Tibial artery (tissue), 4 donors: ENCODE data around the gene SUFU.

ENCODE experiments used
- DNase-seq, 2 donors: peaks; one replicate each; pipeline ENCODE4 v3.0.0-alpha.2; 2019
- H3K27ac ChIP-seq, 2 donors: fragments of 200-600 bp; sonication (generic) in 1 of 2; 1 replicate in 1 of 2; 2 replicates in 1 of 2; pipeline ENCODE4 v1.5.1; 2018 to 2019; ENCODE audit warnings: mild to moderate bottlenecking in 1 of 2
- H3K27me3 ChIP-seq, 2 donors: fragments of 200-600 bp; sonication (generic) in 1 of 2; one replicate each; pipeline versions ENCODE4 v1.5.1 to v1.6.0; 2016 to 2019
- H3K36me3 ChIP-seq, 3 donors: fragments of 200-600 bp; sonication (generic) in 2 of 3; one replicate each; pipeline ENCODE4 v1.5.1; 2016 to 2019; ENCODE audit warnings: mild to moderate bottlenecking in 2 of 3
- H3K4me1 ChIP-seq, 4 donors: fragments of 200-600 bp; sonication (generic) in 2 of 4; 1 replicate in 3 of 4; 2 replicates in 1 of 4; pipeline ENCODE4 v1.5.1; 2016 to 2019
- H3K4me3 ChIP-seq, 2 donors: fragments of 200-600 bp; sonication (generic) in 1 of 2; 1 replicate in 1 of 2; 2 replicates in 1 of 2; pipeline ENCODE4 v1.5.1; 2018 to 2019; ENCODE audit warnings: mild to moderate bottlenecking in 2 of 2
- H3K9me3 ChIP-seq, 3 donors: fragments of 200-600 bp; sonication (generic) in 1 of 3; one replicate each; pipeline ENCODE4 v1.5.1; 2016 to 2019
- intact Hi-C: fragments of 100-400 bp; cut with DNase I; formaldehyde crosslinking; loops from one replicate; pipeline ENCODE4 v1.15.0; 2023; ENCODE audit warnings: low total_unique reads
- TF ChIP-seq, protein P1 (sequence below), 2 experiments: fragments of 200-600 bp in 1 of 2; fragments of 450-650 bp in 1 of 2; IDR thresholded peaks; one replicate each; pipeline ENCODE4 v1.5.1; 2017 to 2019; ENCODE audit warnings: antibody characterized with exemption in 2 of 2, mild to moderate bottlenecking in 1 of 2, moderate library complexity in 1 of 2

Gene SUFU

DNA sequence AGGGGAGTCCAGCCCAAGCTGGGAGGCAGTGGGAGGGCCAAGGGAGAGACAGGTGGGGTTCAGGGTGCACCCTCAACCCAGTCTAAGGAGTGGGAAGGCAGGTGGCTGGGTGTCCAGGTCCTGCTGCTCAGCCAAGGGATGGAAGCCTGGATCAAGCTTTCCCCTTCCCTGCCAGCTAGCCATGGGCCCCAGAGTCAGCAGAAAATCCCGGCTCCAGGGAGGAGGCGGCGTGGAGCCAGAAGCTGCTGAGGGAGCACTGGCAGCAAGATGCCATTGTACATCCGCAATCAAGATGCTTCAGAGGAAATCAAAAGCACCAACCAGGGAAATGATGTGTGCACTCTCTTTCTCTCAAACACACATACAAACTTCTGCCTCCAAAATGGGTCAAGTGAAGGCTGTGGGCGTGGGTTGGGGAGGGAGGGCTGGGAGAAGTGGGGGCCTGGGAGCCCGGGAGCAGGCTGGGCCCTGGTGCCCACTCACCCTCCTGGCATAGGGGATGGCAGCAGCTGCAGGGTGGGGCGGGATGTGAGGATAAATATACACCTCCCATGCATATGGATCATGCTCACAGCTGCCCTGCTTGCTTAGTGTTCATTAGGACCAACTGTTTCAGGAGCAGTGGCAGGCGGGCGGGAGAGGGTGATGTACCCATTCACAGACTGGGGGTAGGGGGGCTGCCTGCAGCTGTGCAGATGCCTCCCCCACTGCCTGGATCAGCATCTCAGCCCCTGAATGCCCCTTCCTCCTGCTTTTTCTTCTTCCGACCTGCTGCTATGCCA, 164.7 kb downstream of the SUFU start:
- Histone ChIP-seq H3K36me3 (no peaks in the 10 kb centered on the region), H3K27me3 (no peaks in the 10 kb centered on the region), H3K4me1 (peaks cover 0 to 27% (median 21%) of the 10 kb centered on the region in 4 donors), H3K27ac (peak overlapping the region; percentile 72), H3K4me3 (no peak overlapping the region), H3K9me3 (no peaks in the 10 kb centered on the region)
- intact Hi-C loops = no loop called here
- no peak for DNase-seq
- TF ChIP-seq, protein P1, sequence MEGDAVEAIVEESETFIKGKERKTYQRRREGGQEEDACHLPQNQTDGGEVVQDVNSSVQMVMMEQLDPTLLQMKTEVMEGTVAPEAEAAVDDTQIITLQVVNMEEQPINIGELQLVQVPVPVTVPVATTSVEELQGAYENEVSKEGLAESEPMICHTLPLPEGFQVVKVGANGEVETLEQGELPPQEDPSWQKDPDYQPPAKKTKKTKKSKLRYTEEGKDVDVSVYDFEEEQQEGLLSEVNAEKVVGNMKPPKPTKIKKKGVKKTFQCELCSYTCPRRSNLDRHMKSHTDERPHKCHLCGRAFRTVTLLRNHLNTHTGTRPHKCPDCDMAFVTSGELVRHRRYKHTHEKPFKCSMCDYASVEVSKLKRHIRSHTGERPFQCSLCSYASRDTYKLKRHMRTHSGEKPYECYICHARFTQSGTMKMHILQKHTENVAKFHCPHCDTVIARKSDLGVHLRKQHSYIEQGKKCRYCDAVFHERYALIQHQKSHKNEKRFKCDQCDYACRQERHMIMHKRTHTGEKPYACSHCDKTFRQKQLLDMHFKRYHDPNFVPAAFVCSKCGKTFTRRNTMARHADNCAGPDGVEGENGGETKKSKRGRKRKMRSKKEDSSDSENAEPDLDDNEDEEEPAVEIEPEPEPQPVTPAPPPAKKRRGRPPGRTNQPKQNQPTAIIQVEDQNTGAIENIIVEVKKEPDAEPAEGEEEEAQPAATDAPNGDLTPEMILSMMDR (IDR thresholded peaks at IDR 0.05) = no peak

DNA sequence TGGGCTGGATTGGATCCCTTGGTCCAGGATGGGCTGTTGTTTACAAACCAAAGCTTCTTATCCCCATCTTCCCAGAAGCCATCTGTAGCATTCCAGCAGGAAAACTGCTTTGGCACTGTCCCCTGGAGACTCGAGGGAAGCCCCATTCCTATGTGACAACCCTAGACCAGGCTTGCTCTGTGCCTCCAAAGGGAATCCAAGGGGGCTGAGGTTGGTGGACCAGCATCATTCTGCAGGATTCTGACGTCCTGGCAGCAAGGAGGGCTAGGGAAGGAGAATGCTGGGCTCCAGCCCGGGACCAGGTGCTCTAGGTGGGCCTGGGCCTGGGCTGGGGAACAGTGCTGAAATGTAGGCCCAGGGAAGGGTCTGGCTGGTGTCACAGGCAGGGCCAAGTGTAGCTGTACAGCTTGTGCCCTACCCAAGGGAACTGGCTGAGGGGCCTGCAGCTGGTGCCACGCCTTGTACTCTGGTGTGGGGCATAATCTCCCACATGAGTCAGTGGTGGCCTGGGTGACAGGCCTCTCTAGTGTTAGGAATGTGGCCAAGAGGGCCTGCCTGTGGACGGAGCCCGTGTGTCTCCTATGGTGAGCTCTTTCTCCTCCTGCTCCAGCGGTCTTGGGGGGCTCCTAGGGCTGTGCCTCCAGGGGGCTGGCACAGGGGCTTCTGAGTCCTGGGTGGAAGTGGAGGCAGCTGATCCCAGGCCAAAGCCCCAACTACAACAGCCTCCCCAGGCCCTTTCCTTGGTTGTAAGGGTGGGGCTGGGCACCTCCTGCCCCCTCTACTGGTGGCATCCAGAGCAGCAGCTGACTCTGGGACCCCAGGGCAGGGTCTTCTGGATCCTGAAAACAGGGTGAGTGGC, 165.7 kb downstream of the SUFU start:
- peaks cover 4 to 36% (median 29%) of the 10 kb centered on the region in 4 donors for H3K4me1 ChIP-seq
- TF ChIP-seq, protein P1 (IDR thresholded peaks at IDR 0.05) = peak in 1 of 2 experiments; percentile 35
- no peaks in the 10 kb centered on the region for H3K27me3 ChIP-seq
- no peaks in the 10 kb centered on the region for H3K9me3 ChIP-seq
- H3K27ac ChIP-seq = peak overlapping the region; percentile 72
- H3K4me3 ChIP-seq = no peak overlapping the region
- intact Hi-C loops = no loop called here
- no peaks in the 10 kb centered on the region for H3K36me3 ChIP-seq
- peak in 1 of 2 donors; percentile 87 for DNase-seq

DNA sequence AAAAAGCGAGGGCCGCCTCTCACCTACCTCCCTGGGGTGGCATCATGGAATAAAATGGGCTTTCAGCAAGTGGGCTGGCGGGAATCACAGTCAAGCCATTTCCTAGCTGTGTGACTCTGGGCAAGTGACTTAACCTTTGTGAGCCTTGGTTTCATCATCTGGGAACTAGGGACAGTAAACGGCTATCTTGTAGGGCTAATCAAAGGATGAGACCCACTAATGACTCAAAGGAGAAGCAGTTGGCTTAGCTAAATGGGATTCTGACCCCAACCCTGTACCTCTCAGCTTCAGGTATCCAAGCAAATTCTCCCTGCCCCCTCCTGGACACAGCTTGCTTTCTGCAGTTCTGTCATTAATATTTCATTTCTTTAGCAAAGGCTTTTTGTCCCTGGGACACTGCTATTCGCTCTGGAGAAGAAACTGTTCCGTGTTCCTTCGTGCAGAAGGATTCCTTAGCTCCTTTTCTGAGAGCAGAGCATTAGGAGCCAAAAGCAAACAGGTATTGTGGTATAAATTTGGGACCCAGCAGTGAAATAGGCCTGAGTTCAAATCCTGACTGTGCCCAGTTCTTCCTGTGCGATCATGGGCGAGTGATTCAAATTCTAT, 166.4 kb downstream of the SUFU start:
- intact Hi-C loops = no loop called here
- no peaks in the 10 kb centered on the region for H3K36me3 ChIP-seq
- H3K27me3 ChIP-seq = no peaks in the 10 kb centered on the region
- peak in 1 of 2 donors; percentile 4 for DNase-seq
- H3K27ac ChIP-seq = peak overlapping the region; percentile 72
- H3K4me3 ChIP-seq = no peak overlapping the region
- no peaks in the 10 kb centered on the region for H3K9me3 ChIP-seq
- TF ChIP-seq, protein P1 (IDR thresholded peaks at IDR 0.05) = no peak
- peaks cover 11 to 43% (median 36%) of the 10 kb centered on the region in 4 donors for H3K4me1 ChIP-seq

DNA sequence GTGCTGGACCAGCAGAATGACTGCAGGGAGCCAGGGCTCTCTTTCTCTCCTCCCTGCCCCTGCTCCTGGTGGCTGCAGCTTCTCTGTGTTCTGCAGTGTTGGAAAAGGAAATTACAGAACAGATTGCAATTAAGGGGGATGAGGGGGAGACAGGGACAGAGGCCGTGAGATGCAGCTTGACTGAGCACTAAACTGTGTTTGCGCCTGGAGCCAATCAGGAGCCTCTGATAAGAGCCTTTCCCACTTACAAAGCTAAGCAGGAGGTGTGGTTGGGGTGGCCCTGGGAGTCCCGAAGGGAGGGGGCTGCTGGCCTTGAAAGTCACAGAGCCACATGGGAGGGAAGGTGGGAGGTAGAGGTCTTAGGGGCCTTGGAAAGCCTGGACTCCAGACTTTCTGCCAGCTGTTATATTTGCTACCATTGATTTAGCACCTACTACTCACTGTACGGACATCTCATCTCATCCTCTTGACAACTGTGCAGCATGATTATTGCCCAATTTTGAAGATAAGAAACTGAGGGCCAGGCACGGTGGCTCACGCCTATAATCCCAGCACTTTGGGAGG, 167.2 kb downstream of the SUFU start:
- Histone ChIP-seq H3K27me3 (no peaks in the 10 kb centered on the region), H3K9me3 (no peaks in the 10 kb centered on the region), H3K4me1 (peaks cover 13 to 51% (median 44%) of the 10 kb centered on the region in 4 donors), H3K4me3 (no peak overlapping the region), H3K36me3 (no peaks in the 10 kb centered on the region), H3K27ac (no peak overlapping the region)
- TF ChIP-seq, protein P1 (IDR thresholded peaks at IDR 0.05) = no peak
- intact Hi-C loops = no loop called here
- DNase-seq = peak in 1 of 2 donors; percentile 47

DNA sequence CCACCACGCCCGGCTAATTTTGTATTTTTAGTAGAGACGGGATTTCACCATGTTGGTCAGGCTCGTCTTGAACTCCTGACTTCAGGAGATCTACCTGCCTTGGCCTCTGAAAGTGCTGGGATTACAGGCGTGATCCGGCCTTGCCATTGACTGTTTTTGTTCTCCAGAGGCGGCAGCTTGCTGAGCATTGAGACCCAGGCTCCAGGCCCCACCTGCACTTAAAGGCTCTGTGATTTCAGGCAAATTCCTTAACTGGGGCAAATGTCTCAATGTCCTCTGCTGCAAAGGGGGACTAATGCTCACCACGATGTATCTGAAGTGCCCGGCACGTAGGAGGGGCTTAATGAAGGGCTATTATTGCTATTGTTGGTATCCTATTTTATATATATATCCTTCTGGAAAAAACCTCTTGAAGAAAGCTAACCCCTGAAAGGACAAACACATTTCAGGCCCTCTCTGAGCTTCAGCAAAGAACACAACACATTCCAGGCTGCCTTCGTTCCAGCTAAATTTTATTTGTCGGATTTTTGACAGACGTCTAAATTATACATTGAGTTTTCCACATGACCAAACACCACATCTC, 169.6 kb downstream of the SUFU start:
- Histone ChIP-seq H3K4me3 (peak overlapping the region; percentile 38 to 46), H3K27me3 (no peaks in the 10 kb centered on the region), H3K36me3 (no peaks in the 10 kb centered on the region), H3K27ac (peak overlapping the region; percentile 81 to 90), H3K4me1 (peaks cover 13 to 64% (median 49%) of the 10 kb centered on the region in 4 donors), H3K9me3 (no peaks in the 10 kb centered on the region)
- TF ChIP-seq, protein P1 (IDR thresholded peaks at IDR 0.05) = no peak
- DNase-seq = peak in 1 of 2 donors; percentile 63
- intact Hi-C loops = no loop called here
